ENCODE data around the gene PRKAG2.
"Not testable (repeated sequence)": the region's sequence is repeated elsewhere in the genome, so short reads cannot be mapped to it uniquely, and the experiment has no call there.

PRKAG2 gene

GRCh38 chr7:151537818-151538561 lies 338.9 kb downstream of the PRKAG2 start:
- H3K9me2 ChIP-seq (ENCODE audit: low read depth, low read length): no peaks in the 10 kb centered on the region
- no peak overlapping the region for H3K27ac ChIP-seq (ENCODE audit: low read depth, low read length, poor library complexity, severe bottlenecking)
- H3K79me2 ChIP-seq (ENCODE audit: insufficient read depth, low read length): no peaks in the 10 kb centered on the region
- no peak overlapping the region for H2AFZ ChIP-seq (ENCODE audit: low read length)
- no peak overlapping the region for H3K9ac ChIP-seq (ENCODE audit: low read length)
- peaks cover 16% of the 10 kb centered on the region; the same call in 1 of the 2 replicates for H3K27me3 ChIP-seq (ENCODE audit: insufficient read depth, low read length)
- no peaks in the 10 kb centered on the region for H3K36me3 ChIP-seq (ENCODE audit: insufficient read depth, low read length)
- TF ChIP-seq, protein P1, sequence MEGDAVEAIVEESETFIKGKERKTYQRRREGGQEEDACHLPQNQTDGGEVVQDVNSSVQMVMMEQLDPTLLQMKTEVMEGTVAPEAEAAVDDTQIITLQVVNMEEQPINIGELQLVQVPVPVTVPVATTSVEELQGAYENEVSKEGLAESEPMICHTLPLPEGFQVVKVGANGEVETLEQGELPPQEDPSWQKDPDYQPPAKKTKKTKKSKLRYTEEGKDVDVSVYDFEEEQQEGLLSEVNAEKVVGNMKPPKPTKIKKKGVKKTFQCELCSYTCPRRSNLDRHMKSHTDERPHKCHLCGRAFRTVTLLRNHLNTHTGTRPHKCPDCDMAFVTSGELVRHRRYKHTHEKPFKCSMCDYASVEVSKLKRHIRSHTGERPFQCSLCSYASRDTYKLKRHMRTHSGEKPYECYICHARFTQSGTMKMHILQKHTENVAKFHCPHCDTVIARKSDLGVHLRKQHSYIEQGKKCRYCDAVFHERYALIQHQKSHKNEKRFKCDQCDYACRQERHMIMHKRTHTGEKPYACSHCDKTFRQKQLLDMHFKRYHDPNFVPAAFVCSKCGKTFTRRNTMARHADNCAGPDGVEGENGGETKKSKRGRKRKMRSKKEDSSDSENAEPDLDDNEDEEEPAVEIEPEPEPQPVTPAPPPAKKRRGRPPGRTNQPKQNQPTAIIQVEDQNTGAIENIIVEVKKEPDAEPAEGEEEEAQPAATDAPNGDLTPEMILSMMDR (IDR thresholded peaks at IDR 0.05; ENCODE audit: low read length): no peak
- no peak for TF ChIP-seq EZH2 (IDR thresholded peaks at IDR 0.05; ENCODE audit: borderline replicate concordance, low read length)
- H4K20me1 ChIP-seq (ENCODE audit: insufficient read depth, low read length): no peaks in the 10 kb centered on the region
- no peaks in the 10 kb centered on the region for H3F3A ChIP-seq (ENCODE audit: insufficient read depth, low read length)
- H3K9me3 ChIP-seq (ENCODE audit: low read length): peaks cover 6% of the 10 kb centered on the region; the same call in 1 of the 2 replicates
- H3K4me3 ChIP-seq (ENCODE audit: low read depth, low read length, poor library complexity, severe bottlenecking): no peak overlapping the region
- no peaks in the 10 kb centered on the region for H3K4me1 ChIP-seq (ENCODE audit: insufficient read depth, low read length, severe bottlenecking)
- no peak overlapping the region for H3K4me2 ChIP-seq (ENCODE audit: low read length)

DNA sequence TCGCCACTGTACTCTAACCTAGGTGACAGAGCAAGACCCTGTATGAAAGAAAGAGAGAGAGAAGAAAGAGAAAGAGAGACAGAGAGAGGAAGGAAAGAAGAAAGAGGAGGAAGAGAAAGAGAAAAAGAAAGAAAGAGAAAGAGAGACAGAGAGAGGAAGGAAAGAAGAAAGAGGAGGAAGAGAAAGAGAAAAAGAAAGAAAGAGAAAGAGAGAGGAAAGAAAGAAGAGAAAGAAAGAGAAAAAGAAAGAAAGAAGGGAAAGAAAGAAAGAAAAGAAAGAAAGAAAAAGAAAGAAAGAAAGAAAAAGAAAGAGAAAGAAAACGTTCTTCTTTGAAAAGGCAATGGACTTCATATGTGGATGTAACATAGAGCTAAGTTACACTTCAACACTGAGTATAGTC lies 340.7 kb downstream of the PRKAG2 start:
- not testable (repeated sequence) for H3K9me2 ChIP-seq (ENCODE audit: low read depth, low read length); H2AFZ ChIP-seq (ENCODE audit: low read length); H3F3A ChIP-seq (ENCODE audit: insufficient read depth, low read length); H3K9ac ChIP-seq (ENCODE audit: low read length); H3K4me2 ChIP-seq (ENCODE audit: low read length); H3K79me2 ChIP-seq (ENCODE audit: insufficient read depth, low read length); H4K20me1 ChIP-seq (ENCODE audit: insufficient read depth, low read length); H3K4me3 ChIP-seq (ENCODE audit: low read depth, low read length, poor library complexity, severe bottlenecking); H3K9me3 ChIP-seq (ENCODE audit: low read length); H3K4me1 ChIP-seq (ENCODE audit: insufficient read depth, low read length, severe bottlenecking); H3K27ac ChIP-seq (ENCODE audit: low read depth, low read length, poor library complexity, severe bottlenecking); H3K36me3 ChIP-seq (ENCODE audit: insufficient read depth, low read length)
- peaks cover 12% of the 10 kb centered on the region; the same call in 1 of the 2 replicates for H3K27me3 ChIP-seq (ENCODE audit: insufficient read depth, low read length)

DNA sequence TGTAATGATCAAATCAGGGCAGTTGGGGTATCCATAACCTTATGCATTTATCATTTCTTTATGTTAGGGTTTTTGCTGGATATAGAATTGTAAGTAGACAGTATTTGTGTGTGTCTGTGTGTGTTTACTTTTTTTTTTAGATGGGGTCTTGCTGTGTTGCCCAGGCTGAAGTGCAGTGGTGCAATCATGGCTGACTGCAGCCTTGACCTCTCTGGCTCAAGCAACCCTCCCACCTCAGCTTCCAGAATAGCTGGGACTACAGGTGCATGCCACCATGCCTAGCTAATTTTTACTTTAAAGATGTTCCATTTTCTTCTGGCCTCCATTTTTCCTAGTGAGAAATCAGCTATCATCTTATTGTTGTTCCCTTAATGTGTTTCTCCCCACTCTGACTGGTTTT lies 347.1 kb downstream of the PRKAG2 start:
- TF ChIP-seq, protein P1 (IDR thresholded peaks at IDR 0.05; ENCODE audit: low read length): no peak
- no peak for TF ChIP-seq EZH2 (IDR thresholded peaks at IDR 0.05; ENCODE audit: borderline replicate concordance, low read length)
- Histone ChIP-seq H3K4me1 (ENCODE audit: insufficient read depth, low read length, severe bottlenecking) (no peaks in the 10 kb centered on the region), H2AFZ (ENCODE audit: low read length) (no peak overlapping the region), H3K9me2 (ENCODE audit: low read depth, low read length) (no peaks in the 10 kb centered on the region), H3K4me3 (ENCODE audit: low read depth, low read length, poor library complexity, severe bottlenecking) (no peak overlapping the region), H3K27me3 (ENCODE audit: insufficient read depth, low read length) (peaks cover 6% of the 10 kb centered on the region; the same call in 1 of the 2 replicates), H3K36me3 (ENCODE audit: insufficient read depth, low read length) (no peaks in the 10 kb centered on the region), H3F3A (ENCODE audit: insufficient read depth, low read length) (no peaks in the 10 kb centered on the region), H4K20me1 (ENCODE audit: insufficient read depth, low read length) (no peaks in the 10 kb centered on the region), H3K9me3 (ENCODE audit: low read length) (peaks cover 21% of the 10 kb centered on the region), H3K4me2 (ENCODE audit: low read length) (no peak overlapping the region), H3K9ac (ENCODE audit: low read length) (no peak overlapping the region), H3K79me2 (ENCODE audit: insufficient read depth, low read length) (no peaks in the 10 kb centered on the region), H3K27ac (ENCODE audit: low read depth, low read length, poor library complexity, severe bottlenecking) (no peak overlapping the region)

GRCh38 chr7:151524845-151525244 lies 352.1 kb downstream of the PRKAG2 start:
- Histone ChIP-seq H3K36me3 (ENCODE audit: insufficient read depth, low read length) (no peaks in the 10 kb centered on the region; the same call in 1 of the 2 replicates), H3K79me2 (ENCODE audit: insufficient read depth, low read length) (no peaks in the 10 kb centered on the region), H3K4me2 (ENCODE audit: low read length) (no peak overlapping the region), H2AFZ (ENCODE audit: low read length) (no peak overlapping the region), H3K4me3 (ENCODE audit: low read depth, low read length, poor library complexity, severe bottlenecking) (no peak overlapping the region), H3K27ac (ENCODE audit: low read depth, low read length, poor library complexity, severe bottlenecking) (no peak overlapping the region), H3K9me2 (ENCODE audit: low read depth, low read length) (no peaks in the 10 kb centered on the region), H3K9ac (ENCODE audit: low read length) (no peak overlapping the region), H3K27me3 (ENCODE audit: insufficient read depth, low read length) (no peaks in the 10 kb centered on the region; the same call in 1 of the 2 replicates), H3F3A (ENCODE audit: insufficient read depth, low read length) (no peaks in the 10 kb centered on the region), H3K9me3 (ENCODE audit: low read length) (peaks cover 15% of the 10 kb centered on the region), H4K20me1 (ENCODE audit: insufficient read depth, low read length) (no peaks in the 10 kb centered on the region), H3K4me1 (ENCODE audit: insufficient read depth, low read length, severe bottlenecking) (peaks cover 4% of the 10 kb centered on the region)
- TF ChIP-seq EZH2 (IDR thresholded peaks at IDR 0.05; ENCODE audit: borderline replicate concordance, low read length): no peak

Measured in OCI-LY1 (cell line).